Prostate gland (tissue), 2 donors: Measurements from ENCODE around the gene SLC6A7.

Experiments
- POLR2AphosphoS5 ChIP-seq: sonication (generic); formaldehyde crosslinking; IDR thresholded peaks from one replicate; pipeline ENCODE4 v1.6.1; 2017; ENCODE audit warnings: antibody characterized with exemption
- TF ChIP-seq, protein P1 (sequence below), 4 experiments: fragments of 200-600 bp in 2 of 4; fragments of 450-650 bp in 2 of 4; sonication (generic) in 2 of 4; IDR thresholded peaks; 1 replicate in 3 of 4; 2 replicates in 1 of 4; pipeline ENCODE4 v1.5.1; 2016 to 2019; ENCODE audit warnings: antibody characterized with exemption in 4 of 4, mild to moderate bottlenecking in 2 of 4, moderate library complexity in 2 of 4

- TF ChIP-seq POLR2AphosphoS5: no peak
- TF ChIP-seq, protein P1, sequence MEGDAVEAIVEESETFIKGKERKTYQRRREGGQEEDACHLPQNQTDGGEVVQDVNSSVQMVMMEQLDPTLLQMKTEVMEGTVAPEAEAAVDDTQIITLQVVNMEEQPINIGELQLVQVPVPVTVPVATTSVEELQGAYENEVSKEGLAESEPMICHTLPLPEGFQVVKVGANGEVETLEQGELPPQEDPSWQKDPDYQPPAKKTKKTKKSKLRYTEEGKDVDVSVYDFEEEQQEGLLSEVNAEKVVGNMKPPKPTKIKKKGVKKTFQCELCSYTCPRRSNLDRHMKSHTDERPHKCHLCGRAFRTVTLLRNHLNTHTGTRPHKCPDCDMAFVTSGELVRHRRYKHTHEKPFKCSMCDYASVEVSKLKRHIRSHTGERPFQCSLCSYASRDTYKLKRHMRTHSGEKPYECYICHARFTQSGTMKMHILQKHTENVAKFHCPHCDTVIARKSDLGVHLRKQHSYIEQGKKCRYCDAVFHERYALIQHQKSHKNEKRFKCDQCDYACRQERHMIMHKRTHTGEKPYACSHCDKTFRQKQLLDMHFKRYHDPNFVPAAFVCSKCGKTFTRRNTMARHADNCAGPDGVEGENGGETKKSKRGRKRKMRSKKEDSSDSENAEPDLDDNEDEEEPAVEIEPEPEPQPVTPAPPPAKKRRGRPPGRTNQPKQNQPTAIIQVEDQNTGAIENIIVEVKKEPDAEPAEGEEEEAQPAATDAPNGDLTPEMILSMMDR (IDR thresholded peaks at IDR 0.05): no peak
Observed at GRCh38 chr5:150219142-150219541, 29.3 kb downstream of the SLC6A7 start.
